VCaP (cell line): ENCODE measurements around the gene TTLL6.
A peak's percentile ranks its signal among the peaks of the same experiment; 100 is the strongest.

Experiments
- H3K27ac ChIP-seq: fragments of 450-650 bp; 2 replicates; pipeline ENCODE4 v1.5.1; 2017
- CTCF ChIP-seq: fragments of 450-650 bp; conservative IDR thresholded peaks from 2 replicates; pipeline ENCODE4 v1.5.1; 2017; ENCODE audit warnings: mild to moderate bottlenecking, moderate library complexity

TTLL6 gene

GRCh38 chr17:48751733-48752398 is 65.2 kb downstream of the TTLL6 start:
- TF ChIP-seq CTCF, result no peak
- peak overlapping the region; percentile 100 for H3K27ac ChIP-seq

- peak; percentile 27; the same call in 1 of the 2 replicates for TF ChIP-seq CTCF
- peak overlapping the region; percentile 100 for H3K27ac ChIP-seq
These were observed 65.9 kb downstream of the TTLL6 start for GRCh38 chr17:48751172-48751571.

- no peak for TF ChIP-seq CTCF
- peak overlapping the region; percentile 100 for H3K27ac ChIP-seq
These were observed 67.1 kb downstream of the TTLL6 start for GRCh38 chr17:48749621-48750553.

- H3K27ac ChIP-seq, result peak overlapping the region; percentile 100
- no peak for TF ChIP-seq CTCF
These were observed 68.1 kb downstream of the TTLL6 start for GRCh38 chr17:48748718-48749566.

GRCh38 chr17:48747445-48748363 is 69.3 kb downstream of the TTLL6 start:
- TF ChIP-seq CTCF, result no peak
- peak overlapping the region; percentile 100 for H3K27ac ChIP-seq

GRCh38 chr17:48746916-48747444 is 70.0 kb downstream of the TTLL6 start:
- TF ChIP-seq CTCF, result no peak
- H3K27ac ChIP-seq, result peak overlapping the region; percentile 100
